Gastrocnemius medialis (tissue), 4 donors: ENCODE data around the gene VSIR.

Experiments used
- CTCF ChIP-seq, 5 experiments: fragments of 450-650 bp in 3 of 5; fragments of 200-600 bp in 2 of 5; sonication (generic) in 2 of 5; IDR thresholded peaks in 4 of 5; conservative IDR thresholded peaks in 1 of 5; 1 replicate in 4 of 5; 2 replicates in 1 of 5; pipeline ENCODE4 v1.5.1; 2016 to 2019; ENCODE audit warnings: antibody characterized with exemption in 5 of 5, mild to moderate bottlenecking in 3 of 5, moderate library complexity in 3 of 5
- POLR2A ChIP-seq, 2 donors: fragments of 450-650 bp; IDR thresholded peaks; one replicate each; pipeline ENCODE4 v1.6.1; 2017; ENCODE audit warnings: antibody characterized with exemption in 2 of 2, mild to moderate bottlenecking in 2 of 2, moderate library complexity in 2 of 2

DNA sequence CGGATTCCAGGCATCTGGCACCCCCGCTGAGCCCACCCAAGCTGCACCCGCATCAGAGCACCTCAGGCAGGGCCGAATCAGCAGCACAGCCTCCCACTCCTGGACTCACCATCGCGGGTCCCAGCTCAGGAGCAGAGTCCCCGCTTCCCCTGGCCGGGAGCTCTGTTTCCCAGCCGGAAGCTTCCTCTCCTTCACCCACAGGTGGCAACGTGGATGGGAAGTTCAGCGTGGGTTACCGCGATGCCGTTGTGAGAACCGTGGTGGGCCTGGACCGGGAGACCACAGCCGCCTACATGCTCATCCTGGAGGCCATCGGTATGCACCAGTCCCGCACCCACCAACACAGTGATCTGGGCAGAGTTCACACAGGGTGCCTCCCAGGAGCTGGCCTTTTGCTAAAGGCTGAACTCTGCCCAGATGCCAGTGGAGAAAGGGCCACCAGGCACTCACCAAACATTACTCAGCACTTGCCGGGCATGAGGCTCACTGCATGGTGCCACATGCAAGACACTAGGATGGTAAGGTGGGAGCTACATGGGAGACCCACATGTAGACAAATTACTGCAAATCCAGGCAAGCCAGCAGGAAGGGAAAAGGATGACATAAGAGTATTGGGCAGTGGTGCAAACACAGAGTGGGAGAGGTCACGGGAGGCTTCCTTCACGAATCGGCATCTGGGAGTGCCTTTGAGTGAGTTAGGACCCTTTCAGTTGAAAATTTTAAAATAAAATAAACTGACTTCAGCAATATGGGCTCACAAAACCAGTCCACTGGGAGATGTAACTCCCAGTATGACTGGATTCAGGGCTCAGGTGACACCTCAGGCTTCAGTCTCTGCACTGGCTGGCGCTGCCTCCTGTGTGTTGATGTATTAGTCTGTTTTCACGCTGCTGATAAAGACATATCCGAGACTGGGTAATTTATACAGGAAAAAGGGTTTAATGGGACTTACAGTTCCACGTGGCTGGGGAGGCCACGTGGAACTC is 64.1 kb downstream of the VSIR start:
- TF ChIP-seq POLR2A (IDR thresholded peaks at IDR 0.05): no peak
- no peak for TF ChIP-seq CTCF (IDR thresholded peaks at IDR 0.05 in 4 of 5, conservative IDR thresholded peaks at IDR 0.05 in 1 of 5)
